ENCODE data around the gene TMEM132D.
"Not testable (repeated sequence)": the region's sequence is repeated elsewhere in the genome, so short reads cannot be mapped to it uniquely, and the experiment has no call there.

The TMEM132D gene

GRCh38 chr12:129552996-129553750 is 350.7 kb downstream of the TMEM132D start:
- H3K27ac ChIP-seq (ENCODE audit: low read length), result no peak overlapping the region
- no peak overlapping the region for H3K4me3 ChIP-seq (ENCODE audit: low read depth in 1 of 2, low read length in 2 of 2)
- no peaks in the 10 kb centered on the region for H3K27me3 ChIP-seq (ENCODE audit: low read depth, low read length)
- H3K9me3 ChIP-seq (ENCODE audit: control insufficient read depth in 1 of 2, low read length in 2 of 2), result peaks cover 0 to 4% of the 10 kb centered on the region in 2 donors
- H3K4me1 ChIP-seq (ENCODE audit: control insufficient read depth in 1 of 2, insufficient read depth in 2 of 2, low read length in 2 of 2), result no peaks in the 10 kb centered on the region
- H3K36me3 ChIP-seq (ENCODE audit: control insufficient read depth in 1 of 2, insufficient read depth in 2 of 2, low read length in 2 of 2), result no peaks in the 10 kb centered on the region

GRCh38 chr12:129551441-129551840 is 352.4 kb downstream of the TMEM132D start:
- Histone ChIP-seq H3K9me3 (ENCODE audit: control insufficient read depth in 1 of 2, low read length in 2 of 2) (peaks cover 0 to 4% of the 10 kb centered on the region in 2 donors), H3K27ac (ENCODE audit: low read length) (no peak overlapping the region), H3K27me3 (ENCODE audit: low read depth, low read length) (no peaks in the 10 kb centered on the region)

DNA sequence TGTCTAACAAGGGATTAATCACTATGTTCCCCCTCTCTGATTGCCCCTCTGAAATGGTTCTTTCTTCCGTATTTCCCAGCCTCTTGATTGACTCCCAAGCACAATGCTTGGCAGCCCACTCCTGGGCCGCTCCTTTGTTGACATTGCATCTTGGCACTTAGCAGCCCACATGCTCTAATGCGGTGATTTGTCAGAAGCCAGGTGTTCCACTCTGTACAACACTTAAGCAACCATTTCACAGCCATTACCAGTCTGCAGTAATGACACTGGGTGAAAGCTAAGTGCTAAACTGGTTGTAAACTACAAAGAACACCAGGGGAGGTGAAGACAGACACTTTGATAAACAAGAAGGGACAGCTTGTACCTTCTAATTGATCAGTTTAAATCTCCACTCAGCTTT is 353.5 kb downstream of the TMEM132D start:
- no peaks in the 10 kb centered on the region for H3K4me1 ChIP-seq (ENCODE audit: control insufficient read depth in 1 of 2, insufficient read depth in 2 of 2, low read length in 2 of 2)
- no peaks in the 10 kb centered on the region for H3K27me3 ChIP-seq (ENCODE audit: low read depth, low read length)
- H3K27ac ChIP-seq (ENCODE audit: low read length), result no peak overlapping the region
- no peaks in the 10 kb centered on the region for H3K36me3 ChIP-seq (ENCODE audit: control insufficient read depth in 1 of 2, insufficient read depth in 2 of 2, low read length in 2 of 2)
- H3K9me3 ChIP-seq (ENCODE audit: control insufficient read depth in 1 of 2, low read length in 2 of 2), result peaks cover 0 to 4% of the 10 kb centered on the region in 2 donors
- H3K4me3 ChIP-seq (ENCODE audit: low read depth in 1 of 2, low read length in 2 of 2), result no peak overlapping the region

More at GRCh38 chr12:129551441-129551840, 352.4 kb downstream of the TMEM132D start:
- H3K36me3 ChIP-seq (ENCODE audit: control insufficient read depth in 1 of 2, insufficient read depth in 2 of 2, low read length in 2 of 2), result no peaks in the 10 kb centered on the region
- no peak overlapping the region for H3K4me3 ChIP-seq (ENCODE audit: low read depth in 1 of 2, low read length in 2 of 2)
- H3K4me1 ChIP-seq (ENCODE audit: control insufficient read depth in 1 of 2, insufficient read depth in 2 of 2, low read length in 2 of 2), result no peaks in the 10 kb centered on the region

- Histone ChIP-seq H3K4me1 (ENCODE audit: control insufficient read depth in 1 of 2, insufficient read depth in 2 of 2, low read length in 2 of 2) (no peaks in the 10 kb centered on the region), H3K4me3 (ENCODE audit: low read depth in 1 of 2, low read length in 2 of 2) (no peak overlapping the region), H3K27me3 (ENCODE audit: low read depth, low read length) (no peaks in the 10 kb centered on the region), H3K9me3 (ENCODE audit: control insufficient read depth in 1 of 2, low read length in 2 of 2) (peaks cover 0 to 4% of the 10 kb centered on the region in 2 donors), H3K27ac (ENCODE audit: low read length) (no peak overlapping the region), H3K36me3 (ENCODE audit: control insufficient read depth in 1 of 2, insufficient read depth in 2 of 2, low read length in 2 of 2) (no peaks in the 10 kb centered on the region)
Measured at GRCh38 chr12:129549656-129550055, 354.2 kb downstream of the TMEM132D start.

GRCh38 chr12:129549020-129549419 is 354.8 kb downstream of the TMEM132D start:
- H3K9me3 ChIP-seq (ENCODE audit: control insufficient read depth in 1 of 2, low read length in 2 of 2); H3K36me3 ChIP-seq (ENCODE audit: control insufficient read depth in 1 of 2, insufficient read depth in 2 of 2, low read length in 2 of 2); H3K4me3 ChIP-seq (ENCODE audit: low read depth in 1 of 2, low read length in 2 of 2); H3K4me1 ChIP-seq (ENCODE audit: control insufficient read depth in 1 of 2, insufficient read depth in 2 of 2, low read length in 2 of 2); H3K27me3 ChIP-seq (ENCODE audit: low read depth, low read length); H3K27ac ChIP-seq (ENCODE audit: low read length): not testable (repeated sequence)

GRCh38 chr12:129544716-129545115 is 359.1 kb downstream of the TMEM132D start:
- Histone ChIP-seq H3K9me3 (ENCODE audit: control insufficient read depth in 1 of 2, low read length in 2 of 2) (no peaks in the 10 kb centered on the region), H3K27me3 (ENCODE audit: low read depth, low read length) (no peaks in the 10 kb centered on the region), H3K27ac (ENCODE audit: low read length) (no peak overlapping the region), H3K4me1 (ENCODE audit: control insufficient read depth in 1 of 2, insufficient read depth in 2 of 2, low read length in 2 of 2) (no peaks in the 10 kb centered on the region), H3K36me3 (ENCODE audit: control insufficient read depth in 1 of 2, insufficient read depth in 2 of 2, low read length in 2 of 2) (no peaks in the 10 kb centered on the region), H3K4me3 (ENCODE audit: low read depth in 1 of 2, low read length in 2 of 2) (no peak overlapping the region)

DNA sequence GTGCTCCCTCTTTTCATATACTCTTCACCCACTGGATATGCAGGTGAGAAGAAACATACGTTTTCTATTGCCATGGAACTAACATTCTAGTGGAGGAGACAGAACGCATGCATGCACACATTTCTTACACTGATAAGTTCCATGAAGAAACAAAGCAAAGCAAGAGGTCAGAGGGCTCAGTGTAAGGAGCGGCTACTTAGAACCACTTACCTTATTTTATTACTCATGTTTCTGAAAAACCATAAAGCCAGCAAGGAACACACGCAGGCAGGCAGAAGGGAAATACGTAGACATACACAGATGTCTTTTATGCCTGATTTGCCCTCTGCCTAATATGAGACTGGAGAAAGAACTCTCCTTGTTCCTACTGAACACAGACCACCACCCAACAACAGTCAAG is 362.9 kb downstream of the TMEM132D start:
- Histone ChIP-seq H3K36me3 (ENCODE audit: control insufficient read depth in 1 of 2, insufficient read depth in 2 of 2, low read length in 2 of 2) (no peaks in the 10 kb centered on the region), H3K4me3 (ENCODE audit: low read depth in 1 of 2, low read length in 2 of 2) (no peak overlapping the region), H3K4me1 (ENCODE audit: control insufficient read depth in 1 of 2, insufficient read depth in 2 of 2, low read length in 2 of 2) (no peaks in the 10 kb centered on the region), H3K27me3 (ENCODE audit: low read depth, low read length) (no peaks in the 10 kb centered on the region), H3K9me3 (ENCODE audit: control insufficient read depth in 1 of 2, low read length in 2 of 2) (peaks cover 0 to 6% of the 10 kb centered on the region in 2 donors), H3K27ac (ENCODE audit: low read length) (no peak overlapping the region)

GRCh38 chr12:129540249-129540648 is 363.6 kb downstream of the TMEM132D start:
- no peaks in the 10 kb centered on the region for H3K36me3 ChIP-seq (ENCODE audit: control insufficient read depth in 1 of 2, insufficient read depth in 2 of 2, low read length in 2 of 2)
- peaks cover 0 to 6% of the 10 kb centered on the region in 2 donors for H3K9me3 ChIP-seq (ENCODE audit: control insufficient read depth in 1 of 2, low read length in 2 of 2)
- no peak overlapping the region for H3K4me3 ChIP-seq (ENCODE audit: low read depth in 1 of 2, low read length in 2 of 2)
- no peaks in the 10 kb centered on the region for H3K27me3 ChIP-seq (ENCODE audit: low read depth, low read length)
- no peak overlapping the region for H3K27ac ChIP-seq (ENCODE audit: low read length)
- no peaks in the 10 kb centered on the region for H3K4me1 ChIP-seq (ENCODE audit: control insufficient read depth in 1 of 2, insufficient read depth in 2 of 2, low read length in 2 of 2)

- not testable (repeated sequence) for H3K9me3 ChIP-seq (ENCODE audit: control insufficient read depth in 1 of 2, low read length in 2 of 2); H3K27me3 ChIP-seq (ENCODE audit: low read depth, low read length); H3K4me1 ChIP-seq (ENCODE audit: control insufficient read depth in 1 of 2, insufficient read depth in 2 of 2, low read length in 2 of 2); H3K27ac ChIP-seq (ENCODE audit: low read length); H3K4me3 ChIP-seq (ENCODE audit: low read depth in 1 of 2, low read length in 2 of 2); H3K36me3 ChIP-seq (ENCODE audit: control insufficient read depth in 1 of 2, insufficient read depth in 2 of 2, low read length in 2 of 2)
Measured at GRCh38 chr12:129538724-129539335, 365.0 kb downstream of the TMEM132D start.

GRCh38 chr12:129538137-129538536 is 365.7 kb downstream of the TMEM132D start:
- H3K27ac ChIP-seq (ENCODE audit: low read length), result no peak overlapping the region
- peaks cover 0 to 6% of the 10 kb centered on the region in 2 donors for H3K9me3 ChIP-seq (ENCODE audit: control insufficient read depth in 1 of 2, low read length in 2 of 2)
- no peaks in the 10 kb centered on the region for H3K4me1 ChIP-seq (ENCODE audit: control insufficient read depth in 1 of 2, insufficient read depth in 2 of 2, low read length in 2 of 2)
- H3K4me3 ChIP-seq (ENCODE audit: low read depth in 1 of 2, low read length in 2 of 2), result no peak overlapping the region
- no peaks in the 10 kb centered on the region for H3K27me3 ChIP-seq (ENCODE audit: low read depth, low read length)
- H3K36me3 ChIP-seq (ENCODE audit: control insufficient read depth in 1 of 2, insufficient read depth in 2 of 2, low read length in 2 of 2), result no peaks in the 10 kb centered on the region

DNA sequence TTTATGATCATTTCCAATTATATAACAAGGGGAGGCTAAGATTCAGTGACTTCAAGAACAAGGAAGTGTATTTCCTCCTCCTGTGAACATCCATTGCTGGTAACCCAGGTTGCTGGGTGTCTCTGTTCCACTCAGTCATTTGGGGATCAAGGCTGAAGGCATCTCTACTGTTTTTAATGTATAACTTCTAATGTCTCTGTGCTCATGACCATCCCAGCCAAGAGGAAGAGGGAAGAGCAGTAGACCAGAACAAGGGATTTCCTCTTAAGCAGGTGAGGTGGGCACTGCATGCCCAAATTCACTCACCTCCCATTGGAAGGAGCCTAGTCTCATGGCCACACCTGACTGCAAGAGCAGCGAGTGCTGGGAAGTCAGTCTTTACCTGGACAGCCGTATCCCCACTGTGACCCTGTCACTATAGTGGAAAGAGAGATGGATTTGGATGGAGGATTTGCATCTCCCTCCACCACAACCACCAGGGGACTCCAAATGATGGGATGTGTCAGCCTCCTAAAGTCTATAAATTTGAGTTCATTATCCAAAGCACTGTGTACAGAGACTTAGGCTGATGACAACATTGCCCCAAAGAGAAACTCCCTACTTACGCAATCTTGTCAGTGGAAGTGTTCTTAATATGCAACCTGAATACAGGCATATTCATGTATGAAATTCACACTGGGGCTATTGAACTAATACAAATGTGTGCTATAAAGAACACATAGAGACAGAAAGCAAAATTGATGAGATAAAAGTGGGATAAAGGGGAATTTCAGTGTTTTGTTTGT is 368.7 kb downstream of the TMEM132D start:
- peaks cover 0 to 6% of the 10 kb centered on the region in 2 donors for H3K9me3 ChIP-seq (ENCODE audit: control insufficient read depth in 1 of 2, low read length in 2 of 2)
- H3K36me3 ChIP-seq (ENCODE audit: control insufficient read depth in 1 of 2, insufficient read depth in 2 of 2, low read length in 2 of 2), result no peaks in the 10 kb centered on the region
- H3K4me3 ChIP-seq (ENCODE audit: low read depth in 1 of 2, low read length in 2 of 2), result no peak overlapping the region

More for the DNA sequence above, 368.7 kb downstream of the TMEM132D start:
- Histone ChIP-seq H3K27me3 (ENCODE audit: low read depth, low read length) (no peaks in the 10 kb centered on the region), H3K4me1 (ENCODE audit: control insufficient read depth in 1 of 2, insufficient read depth in 2 of 2, low read length in 2 of 2) (no peaks in the 10 kb centered on the region), H3K27ac (ENCODE audit: low read length) (no peak overlapping the region)
